GM12875 (cell line): ENCODE data around the gene TMEM182.

Experiments used
- H3K4me3 ChIP-seq: one replicate; pipeline ENCODE4 v1.5.1; 2011; ENCODE audit warnings: low read depth, low read length, control low read depth
- CTCF ChIP-seq: IDR thresholded peaks from 2 replicates; pipeline ENCODE4 v1.5.1; 2011; ENCODE audit warnings: low read depth, mild to moderate bottlenecking, control low read depth, inconsistent platforms, low read length, moderate library complexity, borderline replicate concordance; ENCODE audit not compliant: insufficient read depth

Gene TMEM182

GRCh38 chr2:102768253-102768652 lies 6.4 kb downstream of the TMEM182 start:
- TF ChIP-seq CTCF, result no peak
- H3K4me3 ChIP-seq, result no peak overlapping the region

DNA sequence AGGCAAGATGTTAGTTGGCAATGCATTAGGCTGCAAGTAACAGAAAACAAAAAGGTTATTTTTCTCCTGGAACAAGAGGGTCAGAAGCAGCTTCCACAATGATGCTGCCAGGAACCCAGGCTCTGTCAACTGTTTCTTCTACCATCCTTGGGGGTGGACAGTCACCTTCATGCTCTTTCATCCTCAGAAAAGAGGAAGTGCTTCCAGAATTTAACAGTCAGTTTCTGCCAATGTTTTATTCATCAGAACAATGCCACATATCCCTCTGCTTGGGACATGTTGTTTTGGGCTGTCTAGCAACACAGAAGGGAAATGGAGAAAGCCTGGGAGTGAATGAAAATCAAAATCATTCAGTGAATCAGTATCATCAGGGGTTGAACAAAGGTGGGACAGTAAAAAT lies 7.1 kb downstream of the TMEM182 start:
- no peak for TF ChIP-seq CTCF
- H3K4me3 ChIP-seq, result no peak overlapping the region

- no peak for TF ChIP-seq CTCF
- no peak overlapping the region for H3K4me3 ChIP-seq
Measured at GRCh38 chr2:102770506-102770905, 8.7 kb downstream of the TMEM182 start.

- TF ChIP-seq CTCF, result no peak
- H3K4me3 ChIP-seq, result no peak overlapping the region
Measured at GRCh38 chr2:102771114-102771513, 9.3 kb downstream of the TMEM182 start.

- TF ChIP-seq CTCF, result no peak
- no peak overlapping the region for H3K4me3 ChIP-seq
Measured at GRCh38 chr2:102772659-102773058, 10.8 kb downstream of the TMEM182 start.

- TF ChIP-seq CTCF, result no peak
Measured at GRCh38 chr2:102773149-102773705, 11.4 kb downstream of the TMEM182 start.

GRCh38 chr2:102778260-102778659 lies 16.4 kb downstream of the TMEM182 start:
- TF ChIP-seq CTCF, result no peak
- H3K4me3 ChIP-seq, result no peak overlapping the region

More at GRCh38 chr2:102773149-102773705, 11.4 kb downstream of the TMEM182 start:
- H3K4me3 ChIP-seq, result no peak overlapping the region
